Measurements from ENCODE around the gene HS6ST3.

HS6ST3 gene

GRCh38 chr13:96546463-96546862, 456.6 kb downstream of the HS6ST3 start:
- no peak for DNase-seq

GRCh38 chr13:96551546-96551945, 461.6 kb downstream of the HS6ST3 start:
- DNase-seq = no peak

GRCh38 chr13:96552559-96552958, 462.7 kb downstream of the HS6ST3 start:
- no peak for DNase-seq

GRCh38 chr13:96553796-96554195, 463.9 kb downstream of the HS6ST3 start:
- DNase-seq = no peak

GRCh38 chr13:96573563-96573962, 483.7 kb downstream of the HS6ST3 start:
- DNase-seq = no peak

- no peak for DNase-seq
These were observed 485.8 kb downstream of the HS6ST3 start for GRCh38 chr13:96575423-96576320.

- DNase-seq = no peak
These were observed 491.8 kb downstream of the HS6ST3 start for GRCh38 chr13:96581741-96582140.

- no peak for DNase-seq
These were observed 525.3 kb downstream of the HS6ST3 start for GRCh38 chr13:96615252-96615651.

- DNase-seq = no peak
These were observed 527.6 kb downstream of the HS6ST3 start for GRCh38 chr13:96617528-96617927.

- no peak for DNase-seq
These were observed 531.8 kb downstream of the HS6ST3 start for GRCh38 chr13:96621634-96622183.

GRCh38 chr13:96629331-96629730, 539.4 kb downstream of the HS6ST3 start:
- no peak for DNase-seq

- DNase-seq = no peak
These were observed 542.8 kb downstream of the HS6ST3 start for GRCh38 chr13:96632536-96633320.

- DNase-seq = no peak
These were observed 546.2 kb downstream of the HS6ST3 start for GRCh38 chr13:96636001-96636709.

- no peak for DNase-seq
These were observed 547.1 kb downstream of the HS6ST3 start for GRCh38 chr13:96637039-96637438.

GRCh38 chr13:96646101-96646500, 556.2 kb downstream of the HS6ST3 start:
- DNase-seq = no peak

- no peak for DNase-seq
These were observed 556.8 kb downstream of the HS6ST3 start for GRCh38 chr13:96646515-96647211.

GRCh38 chr13:96650301-96650886, 560.5 kb downstream of the HS6ST3 start:
- no peak for DNase-seq

GRCh38 chr13:96651598-96651997, 561.7 kb downstream of the HS6ST3 start:
- DNase-seq = no peak

- DNase-seq = no peak
These were observed 562.6 kb downstream of the HS6ST3 start for GRCh38 chr13:96652506-96652905.

GRCh38 chr13:96661612-96662011, 571.7 kb downstream of the HS6ST3 start:
- no peak for DNase-seq

GRCh38 chr13:96662036-96662435, 572.1 kb downstream of the HS6ST3 start:
- DNase-seq = no peak
